HEK293 (cell line): Measurements from ENCODE around the gene NAV1.

ENCODE experiments used
- CTCF ChIA-PET: fragments of 350-600 bp; formaldehyde crosslinking; extraction: SDS; loops from one replicate; lab custom pipeline; 2021; ENCODE audit warnings: antibody characterized with exemption; lab: Yijun Ruan, JAX
- POLR2A ChIA-PET: fragments of 300-600 bp; formaldehyde crosslinking; extraction: SDS; loops from one replicate; lab custom pipeline; 2020; ENCODE audit warnings: antibody characterized with exemption, inconsistent platforms; lab: Yijun Ruan, JAX
- H3K27ac ChIP-seq: fragments of 200-500 bp; sonication (Bioruptor generic); 2 replicates; pipeline ENCODE4 v1.5.1; 2014; ENCODE audit warnings: low read depth, low read length, control low read depth, inconsistent platforms; ENCODE audit errors: extremely low read depth
- H3K36me3 ChIP-seq, 2 experiments: fragments of 200-500 bp in 1 of 2; sonication (Bioruptor generic) in 1 of 2; 1 replicate in 1 of 2; 2 replicates in 1 of 2; pipeline ENCODE4 v1.5.1; 2014 to 2017; ENCODE audit warnings: inconsistent platforms in 2 of 2, low read length in 2 of 2; ENCODE audit not compliant: control insufficient read depth in 2 of 2, insufficient read depth in 1 of 2
- H3K4me1 ChIP-seq: fragments of 200-500 bp; sonication (Bioruptor generic); 2 replicates; pipeline ENCODE4 v1.5.1; 2014; ENCODE audit warnings: mild to moderate bottlenecking, low read length, inconsistent platforms; ENCODE audit not compliant: control insufficient read depth, insufficient read depth
- H3K4me3 ChIP-seq: 2 replicates; pipeline ENCODE4 v1.5.1; 2011; ENCODE audit warnings: low read depth, mild to moderate bottlenecking, control low read depth, low read length, moderate library complexity
- H3K9me3 ChIP-seq: fragments of 200-500 bp; sonication (Bioruptor generic); 2 replicates; pipeline ENCODE4 v1.5.1; 2014; ENCODE audit warnings: low read depth, low read length, inconsistent platforms; ENCODE audit not compliant: control insufficient read depth, insufficient read depth
- GLIS1 ChIP-seq: fragments of 450-650 bp; formaldehyde crosslinking; IDR thresholded peaks from 2 replicates; pipeline ENCODE4 v1.5.1; 2016; ENCODE audit warnings: missing biosample characterization, missing genetic modification characterization
- GLIS2 ChIP-seq: fragments of 450-650 bp; formaldehyde crosslinking; IDR thresholded peaks from 2 replicates; pipeline ENCODE4 v1.5.1; 2016; ENCODE audit warnings: missing biosample characterization, missing genetic modification characterization
- HOXA7 ChIP-seq: sonication (generic); formaldehyde crosslinking; IDR thresholded peaks from 2 replicates; pipeline ENCODE4 v1.8.1; 2022; ENCODE audit warnings: missing genetic modification reagents, borderline replicate concordance
- HOXD13 ChIP-seq: sonication (generic); formaldehyde crosslinking; IDR thresholded peaks from 2 replicates; pipeline ENCODE4 v1.8.0; 2022; ENCODE audit warnings: missing genetic modification reagents, borderline replicate concordance
- KLF8 ChIP-seq: fragments of 450-650 bp; formaldehyde crosslinking; IDR thresholded peaks from 2 replicates; pipeline ENCODE4 v1.5.1; 2016; ENCODE audit warnings: missing biosample characterization, missing genetic modification characterization
- SP3 ChIP-seq: fragments of 450-650 bp; formaldehyde crosslinking; IDR thresholded peaks from 2 replicates; pipeline ENCODE4 v1.5.1; 2016; ENCODE audit warnings: missing biosample characterization, missing genetic modification characterization
- SP7 ChIP-seq: fragments of 450-650 bp; formaldehyde crosslinking; IDR thresholded peaks from 2 replicates; pipeline ENCODE4 v1.5.1; 2016; ENCODE audit warnings: missing biosample characterization, missing genetic modification characterization
- ZBTB7A ChIP-seq: fragments of 450-650 bp; formaldehyde crosslinking; IDR thresholded peaks from 2 replicates; pipeline ENCODE4 v1.5.1; 2016; ENCODE audit warnings: low read depth, missing biosample characterization, missing genetic modification characterization
- ZFP69B ChIP-seq: fragments of 450-650 bp; formaldehyde crosslinking; IDR thresholded peaks from 2 replicates; pipeline ENCODE4 v1.5.1; 2016; ENCODE audit warnings: missing biosample characterization, missing genetic modification characterization
- ZIC2 ChIP-seq: fragments of 450-650 bp; formaldehyde crosslinking; IDR thresholded peaks from 2 replicates; pipeline ENCODE4 v1.5.1; 2016; ENCODE audit warnings: missing biosample characterization, missing genetic modification characterization
- ZNF138 ChIP-seq: fragments of 450-650 bp; formaldehyde crosslinking; IDR thresholded peaks from 2 replicates; pipeline ENCODE4 v1.5.1; 2016; ENCODE audit warnings: missing biosample characterization, missing genetic modification characterization, borderline replicate concordance
- ZNF140 ChIP-seq: fragments of 450-650 bp; formaldehyde crosslinking; IDR thresholded peaks from 2 replicates; pipeline ENCODE4 v1.5.1; 2016; ENCODE audit warnings: missing biosample characterization, missing genetic modification characterization
- ZNF19 ChIP-seq: fragments of 450-650 bp; formaldehyde crosslinking; IDR thresholded peaks from 2 replicates; pipeline ENCODE4; 2016; ENCODE audit warnings: missing biosample characterization, missing genetic modification characterization, low read depth
- ZNF202 ChIP-seq: fragments of 450-650 bp; formaldehyde crosslinking; IDR thresholded peaks from 2 replicates; pipeline ENCODE4 v1.5.1; 2016; ENCODE audit warnings: missing biosample characterization, missing genetic modification characterization, borderline replicate concordance
- ZNF23 ChIP-seq: fragments of 450-650 bp; formaldehyde crosslinking; IDR thresholded peaks from 2 replicates; pipeline ENCODE4 v1.5.1; 2016; ENCODE audit warnings: missing biosample characterization, missing genetic modification characterization, borderline replicate concordance
- ZNF354C ChIP-seq: fragments of 450-650 bp; formaldehyde crosslinking; IDR thresholded peaks from 2 replicates; pipeline ENCODE4 v1.5.1; 2016; ENCODE audit warnings: missing biosample characterization, missing genetic modification characterization, low read depth, borderline replicate concordance
- ZNF433 ChIP-seq: fragments of 450-650 bp; formaldehyde crosslinking; IDR thresholded peaks from 2 replicates; pipeline ENCODE4 v1.5.1; 2016; ENCODE audit warnings: missing biosample characterization, missing genetic modification characterization, low read depth
- ZNF514 ChIP-seq: fragments of 450-650 bp; formaldehyde crosslinking; IDR thresholded peaks from 2 replicates; pipeline ENCODE4 v1.5.1; 2016; ENCODE audit warnings: missing biosample characterization, missing genetic modification characterization
- TF ChIP-seq, protein P1 (sequence below): fragments of 450-650 bp; formaldehyde crosslinking; IDR thresholded peaks from 2 replicates; pipeline ENCODE4 v1.5.1; 2016; ENCODE audit warnings: missing biosample characterization, missing genetic modification characterization
- TF ChIP-seq, protein P2 (sequence below): fragments of 450-650 bp; formaldehyde crosslinking; IDR thresholded peaks from 2 replicates; pipeline ENCODE4 v1.5.1; 2016; ENCODE audit warnings: missing biosample characterization, missing genetic modification characterization, borderline replicate concordance
- TF ChIP-seq, protein P3 (sequence below): fragments of 450-650 bp; formaldehyde crosslinking; IDR thresholded peaks from 2 replicates; pipeline ENCODE4 v1.5.1; 2017; ENCODE audit warnings: missing biosample characterization, missing genetic modification characterization
- TF ChIP-seq, protein P4 (sequence below): fragments of 450-650 bp; formaldehyde crosslinking; IDR thresholded peaks from 2 replicates; pipeline ENCODE4 v1.5.1; 2016; ENCODE audit warnings: missing biosample characterization, missing genetic modification characterization

NAV1 gene

DNA sequence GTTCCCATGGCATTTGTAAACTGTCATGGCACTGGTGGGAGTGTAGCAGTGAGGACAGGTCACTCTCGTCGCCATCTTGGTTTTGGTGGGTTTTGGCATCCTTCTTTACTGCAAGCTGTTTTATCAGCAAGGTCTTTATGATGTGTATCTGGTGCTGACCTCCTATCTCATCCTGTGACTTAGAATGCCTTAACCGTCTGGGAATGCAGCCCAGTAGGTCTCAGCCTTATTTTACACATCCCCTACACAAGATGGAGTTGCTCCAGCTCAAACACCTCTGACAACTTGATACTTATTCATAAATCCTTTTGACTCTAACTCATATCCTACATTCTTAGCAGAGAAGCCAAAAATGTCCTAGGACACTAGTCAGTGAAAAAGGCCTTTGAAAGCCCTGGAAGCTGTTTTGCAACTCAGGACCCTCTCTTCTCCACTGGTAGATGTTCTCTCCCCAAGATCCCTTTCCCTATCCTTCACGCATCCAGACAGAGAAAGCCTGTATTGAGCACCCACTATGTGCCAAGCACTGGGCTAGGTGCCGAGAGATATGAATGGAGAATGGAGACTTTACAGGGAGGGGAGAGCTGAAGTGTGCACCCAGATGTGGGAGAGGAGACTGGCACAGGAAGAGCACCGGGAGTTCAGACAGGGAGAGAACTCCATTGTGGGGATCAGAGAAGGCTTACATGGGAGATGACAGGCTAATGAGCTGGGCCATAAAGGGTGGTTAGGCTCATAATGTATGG, 25.3 kb upstream of the NAV1 start:
- POLR2A ChIA-PET = interaction anchor here (0.8 to 4.3 kb wide), 4 partner anchors 32 to 51 kb away, joined by 3 to 42 read pairs (median 8); partner anchors contain the start of gene PHLDA3
- H3K4me3 ChIP-seq = no peak overlapping the region
- TF ChIP-seq ZNF202 (tag by site-specific recombination) (no peak), ZBTB7A (tag by site-specific recombination) (no peak), ZNF354C (tag by site-specific recombination) (no peak), HOXA7 (CRISPR knock-in tag) (no peak), SP3 (tag by site-specific recombination) (no peak), ZNF140 (tag by site-specific recombination) (no peak), ZFP69B (tag by site-specific recombination) (no peak)
- TF ChIP-seq, protein P1, sequence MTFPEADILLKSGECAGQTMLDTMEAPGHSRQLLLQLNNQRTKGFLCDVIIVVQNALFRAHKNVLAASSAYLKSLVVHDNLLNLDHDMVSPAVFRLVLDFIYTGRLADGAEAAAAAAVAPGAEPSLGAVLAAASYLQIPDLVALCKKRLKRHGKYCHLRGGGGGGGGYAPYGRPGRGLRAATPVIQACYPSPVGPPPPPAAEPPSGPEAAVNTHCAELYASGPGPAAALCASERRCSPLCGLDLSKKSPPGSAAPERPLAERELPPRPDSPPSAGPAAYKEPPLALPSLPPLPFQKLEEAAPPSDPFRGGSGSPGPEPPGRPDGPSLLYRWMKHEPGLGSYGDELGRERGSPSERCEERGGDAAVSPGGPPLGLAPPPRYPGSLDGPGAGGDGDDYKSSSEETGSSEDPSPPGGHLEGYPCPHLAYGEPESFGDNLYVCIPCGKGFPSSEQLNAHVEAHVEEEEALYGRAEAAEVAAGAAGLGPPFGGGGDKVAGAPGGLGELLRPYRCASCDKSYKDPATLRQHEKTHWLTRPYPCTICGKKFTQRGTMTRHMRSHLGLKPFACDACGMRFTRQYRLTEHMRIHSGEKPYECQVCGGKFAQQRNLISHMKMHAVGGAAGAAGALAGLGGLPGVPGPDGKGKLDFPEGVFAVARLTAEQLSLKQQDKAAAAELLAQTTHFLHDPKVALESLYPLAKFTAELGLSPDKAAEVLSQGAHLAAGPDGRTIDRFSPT (tag by site-specific recombination) = no peak
- no peaks in the 10 kb centered on the region for H3K36me3 ChIP-seq
- no peaks in the 10 kb centered on the region for H3K9me3 ChIP-seq
- CTCF ChIA-PET = interaction anchor here (0.5 to 11.1 kb wide), 31 partner anchors 9 to 425 kb away, joined by 3 to 471 read pairs (median 7); partner anchors contain the start of gene PHLDA3
- no peaks in the 10 kb centered on the region for H3K4me1 ChIP-seq
- H3K27ac ChIP-seq = no peak overlapping the region

DNA sequence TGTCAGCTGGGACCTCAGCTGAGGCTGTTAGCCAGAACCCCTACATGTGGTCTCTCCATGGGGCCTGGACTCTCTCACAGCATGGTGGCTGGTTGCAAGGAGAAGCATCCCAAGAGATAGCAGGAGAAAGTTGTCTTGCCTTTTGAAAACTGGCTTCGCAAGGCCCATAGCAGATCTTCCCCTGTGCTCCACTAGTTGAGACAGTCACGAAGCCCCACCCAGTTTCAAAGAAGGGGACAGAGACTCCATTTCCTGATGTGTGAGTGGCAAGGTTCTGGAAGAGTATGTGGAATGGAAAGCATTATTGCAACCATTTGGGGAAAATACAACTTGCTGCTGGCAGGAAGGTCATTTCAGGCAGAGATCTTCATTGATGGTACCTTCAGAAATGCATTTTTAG, 24.5 kb upstream of the NAV1 start:
- Histone ChIP-seq H3K9me3 (no peaks in the 10 kb centered on the region), H3K36me3 (no peaks in the 10 kb centered on the region), H3K4me1 (no peaks in the 10 kb centered on the region), H3K4me3 (no peak overlapping the region), H3K27ac (no peak overlapping the region)
- TF ChIP-seq HOXD13 (no peak), GLIS2 (no peak), ZNF19 (tag by site-specific recombination) (no peak), ZNF140 (tag by site-specific recombination) (no peak), ZNF138 (tag by site-specific recombination) (no peak), SP7 (no peak), ZNF433 (tag by site-specific recombination) (no peak), ZIC2 (tag by site-specific recombination) (peak; percentile 47), KLF8 (tag by site-specific recombination) (no peak), GLIS1 (tag by site-specific recombination) (0 out of 2 replicates have a peak, but pooled peaks have one; percentile 17), ZNF514 (tag by site-specific recombination) (no peak), ZFP69B (tag by site-specific recombination) (no peak), ZNF23 (no peak)
- TF ChIP-seq, protein P2, sequence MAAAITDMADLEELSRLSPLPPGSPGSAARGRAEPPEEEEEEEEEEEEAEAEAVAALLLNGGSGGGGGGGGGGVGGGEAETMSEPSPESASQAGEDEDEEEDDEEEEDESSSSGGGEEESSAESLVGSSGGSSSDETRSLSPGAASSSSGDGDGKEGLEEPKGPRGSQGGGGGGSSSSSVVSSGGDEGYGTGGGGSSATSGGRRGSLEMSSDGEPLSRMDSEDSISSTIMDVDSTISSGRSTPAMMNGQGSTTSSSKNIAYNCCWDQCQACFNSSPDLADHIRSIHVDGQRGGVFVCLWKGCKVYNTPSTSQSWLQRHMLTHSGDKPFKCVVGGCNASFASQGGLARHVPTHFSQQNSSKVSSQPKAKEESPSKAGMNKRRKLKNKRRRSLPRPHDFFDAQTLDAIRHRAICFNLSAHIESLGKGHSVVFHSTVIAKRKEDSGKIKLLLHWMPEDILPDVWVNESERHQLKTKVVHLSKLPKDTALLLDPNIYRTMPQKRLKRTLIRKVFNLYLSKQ (tag by site-specific recombination) = no peak
- TF ChIP-seq, protein P3, sequence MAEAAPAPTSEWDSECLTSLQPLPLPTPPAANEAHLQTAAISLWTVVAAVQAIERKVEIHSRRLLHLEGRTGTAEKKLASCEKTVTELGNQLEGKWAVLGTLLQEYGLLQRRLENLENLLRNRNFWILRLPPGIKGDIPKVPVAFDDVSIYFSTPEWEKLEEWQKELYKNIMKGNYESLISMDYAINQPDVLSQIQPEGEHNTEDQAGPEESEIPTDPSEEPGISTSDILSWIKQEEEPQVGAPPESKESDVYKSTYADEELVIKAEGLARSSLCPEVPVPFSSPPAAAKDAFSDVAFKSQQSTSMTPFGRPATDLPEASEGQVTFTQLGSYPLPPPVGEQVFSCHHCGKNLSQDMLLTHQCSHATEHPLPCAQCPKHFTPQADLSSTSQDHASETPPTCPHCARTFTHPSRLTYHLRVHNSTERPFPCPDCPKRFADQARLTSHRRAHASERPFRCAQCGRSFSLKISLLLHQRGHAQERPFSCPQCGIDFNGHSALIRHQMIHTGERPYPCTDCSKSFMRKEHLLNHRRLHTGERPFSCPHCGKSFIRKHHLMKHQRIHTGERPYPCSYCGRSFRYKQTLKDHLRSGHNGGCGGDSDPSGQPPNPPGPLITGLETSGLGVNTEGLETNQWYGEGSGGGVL (tag by site-specific recombination) = no peak
- TF ChIP-seq, protein P4, sequence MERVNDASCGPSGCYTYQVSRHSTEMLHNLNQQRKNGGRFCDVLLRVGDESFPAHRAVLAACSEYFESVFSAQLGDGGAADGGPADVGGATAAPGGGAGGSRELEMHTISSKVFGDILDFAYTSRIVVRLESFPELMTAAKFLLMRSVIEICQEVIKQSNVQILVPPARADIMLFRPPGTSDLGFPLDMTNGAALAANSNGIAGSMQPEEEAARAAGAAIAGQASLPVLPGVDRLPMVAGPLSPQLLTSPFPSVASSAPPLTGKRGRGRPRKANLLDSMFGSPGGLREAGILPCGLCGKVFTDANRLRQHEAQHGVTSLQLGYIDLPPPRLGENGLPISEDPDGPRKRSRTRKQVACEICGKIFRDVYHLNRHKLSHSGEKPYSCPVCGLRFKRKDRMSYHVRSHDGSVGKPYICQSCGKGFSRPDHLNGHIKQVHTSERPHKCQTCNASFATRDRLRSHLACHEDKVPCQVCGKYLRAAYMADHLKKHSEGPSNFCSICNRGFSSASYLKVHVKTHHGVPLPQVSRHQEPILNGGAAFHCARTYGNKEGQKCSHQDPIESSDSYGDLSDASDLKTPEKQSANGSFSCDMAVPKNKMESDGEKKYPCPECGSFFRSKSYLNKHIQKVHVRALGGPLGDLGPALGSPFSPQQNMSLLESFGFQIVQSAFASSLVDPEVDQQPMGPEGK (tag by site-specific recombination) = no peak
- ChIA-PET POLR2A (interaction anchor here (4.3 kb wide), 1 partner anchor 33 kb away, joined by 42 read pairs; no protein-coding TSS in a partner anchor), CTCF (interaction anchor here (0.8 to 11.1 kb wide), 10 partner anchors 8 to 195 kb away, joined by 3 to 471 read pairs (median 37); no protein-coding TSS in a partner anchor)
